ENCODE results near the gene APOBEC4. TPM values are rescaled to one million over a fixed set of nuclear protein-coding genes. Genes with fewer than 3 reads are reported as not detected.

APOBEC4 gene
- total RNA-seq, 1 donor from 2014 or later = not detected

DNA sequence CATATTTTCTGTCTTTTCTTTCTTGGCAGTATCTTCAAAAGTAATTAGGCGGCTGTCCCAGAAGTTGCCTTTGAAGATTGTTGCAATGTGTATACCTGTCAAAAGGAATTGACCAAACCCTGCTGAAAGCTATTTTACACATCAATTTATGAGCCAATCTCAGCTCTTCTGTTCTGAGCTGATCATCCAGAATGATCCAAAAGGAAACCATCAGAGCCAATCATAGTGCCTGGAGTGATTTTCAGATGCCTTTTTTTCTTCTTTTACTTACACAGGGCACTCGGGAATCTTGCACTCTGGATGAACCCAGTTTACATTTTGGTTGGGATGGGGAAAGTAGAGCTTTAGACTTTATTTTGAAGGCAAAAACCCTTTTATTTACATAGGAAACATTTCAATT lies 21.8 kb upstream of the APOBEC4 start:
- no peak for DNase-seq (ENCODE audit: low spot score)

DNA sequence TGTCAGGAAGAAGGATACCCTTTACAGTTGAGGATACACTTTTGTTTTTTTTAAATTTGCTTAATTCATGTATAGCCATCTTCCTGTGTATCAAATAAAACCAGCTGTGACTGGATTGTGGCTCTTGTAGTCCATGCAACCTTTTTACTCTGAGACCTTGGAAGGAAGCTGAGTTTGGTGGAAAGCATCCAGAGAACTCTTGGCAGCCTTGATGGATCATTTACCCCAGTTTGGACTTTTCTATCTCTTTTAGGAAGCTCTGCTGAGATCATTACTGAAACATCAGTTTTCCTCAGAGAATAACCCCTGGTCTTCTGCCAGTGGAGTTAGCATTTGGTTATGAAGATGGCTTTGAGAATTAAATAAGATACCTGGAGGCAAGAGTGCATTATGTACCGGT lies 21.2 kb upstream of the APOBEC4 start:
- DNase-seq (ENCODE audit: low spot score) = no peak

DNA sequence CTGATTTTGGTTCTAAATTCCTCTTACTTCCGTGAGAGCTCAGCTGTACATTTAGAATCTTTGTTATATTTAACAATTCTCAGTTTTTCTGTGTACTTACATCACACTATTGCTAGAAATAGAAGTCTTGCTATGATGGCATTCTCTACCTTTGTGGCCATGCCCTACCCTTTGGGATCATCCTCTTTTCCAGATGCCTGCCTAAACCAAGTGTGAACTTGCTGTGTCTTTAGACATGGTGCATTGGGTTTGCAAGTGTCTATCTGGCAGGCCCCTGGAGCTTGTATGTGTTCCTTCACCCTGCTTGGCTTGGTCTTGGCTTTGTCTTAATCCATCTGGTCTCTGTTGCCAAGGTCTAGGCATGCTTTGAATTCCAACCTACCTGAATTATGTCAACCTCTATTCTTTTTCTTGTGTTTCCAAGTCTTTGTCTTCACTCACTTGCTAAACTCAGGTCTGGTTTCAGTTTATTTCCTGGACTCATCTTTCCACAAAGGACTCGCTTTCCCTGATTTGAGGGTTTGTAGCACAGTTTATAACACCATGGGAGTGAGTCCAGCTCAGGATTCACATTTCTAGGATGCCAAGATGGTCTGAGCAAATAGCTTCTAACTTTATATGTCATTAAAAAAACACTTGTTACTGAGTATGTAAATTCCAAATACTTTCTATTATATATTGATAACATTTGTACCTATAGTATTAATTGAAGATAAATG lies 20.6 kb upstream of the APOBEC4 start:
- DNase-seq (ENCODE audit: low spot score) = no peak

DNA sequence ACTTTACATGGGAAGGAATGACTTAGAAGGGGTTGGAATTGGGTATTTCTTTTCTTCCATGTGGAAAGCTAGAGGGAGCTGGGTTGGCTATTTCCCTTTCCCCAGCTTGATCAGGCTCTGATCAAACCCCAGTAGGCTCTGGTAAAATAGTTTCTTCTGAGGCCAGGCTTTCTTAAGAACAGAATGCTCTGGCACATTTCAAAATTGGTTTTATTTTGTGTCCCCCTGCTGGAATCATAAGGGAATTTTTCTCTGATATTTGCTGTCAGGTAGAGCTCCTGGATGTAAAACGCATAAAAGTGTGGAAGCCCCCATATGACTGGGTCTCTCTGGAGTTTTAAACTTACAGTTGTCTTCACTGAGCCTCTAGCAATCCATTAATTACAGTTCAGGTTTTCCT lies 17.1 kb upstream of the APOBEC4 start:
- DNase-seq (ENCODE audit: low spot score) = no peak

DNA sequence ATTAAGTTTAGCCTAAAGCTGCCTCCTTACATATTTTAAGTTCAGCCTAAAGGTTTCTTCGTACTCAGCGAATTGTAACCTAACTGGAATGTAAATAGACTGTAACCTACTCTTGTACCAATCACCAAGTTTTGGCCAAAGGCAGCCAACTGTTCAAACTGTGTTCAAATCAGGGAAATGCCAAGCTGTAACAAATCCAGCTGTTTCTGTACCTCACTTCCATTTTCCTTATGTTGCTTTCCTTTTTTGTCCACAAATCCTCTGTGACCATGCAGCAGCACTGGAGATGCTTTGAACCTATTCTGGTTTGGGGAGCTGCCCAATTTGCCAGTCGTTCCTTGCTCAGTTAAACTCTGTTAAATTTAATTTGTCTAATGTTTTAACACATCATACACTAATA lies 3.2 kb upstream of the APOBEC4 start:
- DNase-seq (ENCODE audit: low spot score) = no peak

DNA sequence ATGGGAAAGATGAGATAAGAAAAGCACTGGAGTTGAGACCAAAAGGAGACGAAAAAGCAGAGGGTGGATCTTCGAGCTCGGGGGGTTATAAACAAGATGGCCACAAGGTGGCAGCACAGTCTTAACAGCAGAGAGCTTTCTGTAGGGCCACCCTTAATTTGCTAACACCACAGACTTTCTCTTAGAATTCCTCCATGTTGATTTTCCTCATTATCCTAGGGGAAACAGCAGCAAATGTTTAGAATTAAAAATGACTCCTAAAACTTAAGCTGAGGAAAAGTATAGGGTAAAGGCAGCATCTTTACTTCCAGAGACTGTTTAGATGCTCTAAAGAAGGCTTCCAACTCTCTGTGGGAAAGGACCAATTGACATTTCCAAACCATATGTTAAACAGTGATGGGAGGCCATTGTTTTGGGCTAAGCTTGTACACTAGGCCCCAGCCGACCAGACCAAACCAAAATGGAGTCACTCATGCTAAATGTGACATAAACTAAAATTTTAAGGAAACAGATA lies 2.5 kb upstream of the APOBEC4 start:
- peak; percentile 81 for DNase-seq (ENCODE audit: low spot score)

DNA sequence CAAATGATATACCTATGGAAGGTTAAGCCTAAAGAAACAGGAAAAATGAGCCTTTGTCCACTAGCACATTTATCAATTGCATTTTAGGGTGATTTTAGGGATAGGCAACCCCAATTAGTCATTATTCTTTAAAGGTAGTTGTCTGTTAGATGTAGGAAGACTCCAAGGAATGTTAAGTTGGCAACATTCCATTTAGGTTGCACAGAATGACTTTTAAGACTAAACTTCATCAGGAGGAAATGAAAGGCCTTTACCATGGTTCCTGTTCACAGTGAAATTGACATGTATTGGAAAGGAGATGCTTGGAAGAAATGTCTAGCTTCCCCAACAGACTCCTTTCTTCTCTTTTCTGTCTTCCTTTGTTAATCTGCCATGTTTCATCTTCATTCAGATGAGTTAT lies 1.6 kb upstream of the APOBEC4 start:
- DNase-seq (ENCODE audit: low spot score) = no peak

DNA sequence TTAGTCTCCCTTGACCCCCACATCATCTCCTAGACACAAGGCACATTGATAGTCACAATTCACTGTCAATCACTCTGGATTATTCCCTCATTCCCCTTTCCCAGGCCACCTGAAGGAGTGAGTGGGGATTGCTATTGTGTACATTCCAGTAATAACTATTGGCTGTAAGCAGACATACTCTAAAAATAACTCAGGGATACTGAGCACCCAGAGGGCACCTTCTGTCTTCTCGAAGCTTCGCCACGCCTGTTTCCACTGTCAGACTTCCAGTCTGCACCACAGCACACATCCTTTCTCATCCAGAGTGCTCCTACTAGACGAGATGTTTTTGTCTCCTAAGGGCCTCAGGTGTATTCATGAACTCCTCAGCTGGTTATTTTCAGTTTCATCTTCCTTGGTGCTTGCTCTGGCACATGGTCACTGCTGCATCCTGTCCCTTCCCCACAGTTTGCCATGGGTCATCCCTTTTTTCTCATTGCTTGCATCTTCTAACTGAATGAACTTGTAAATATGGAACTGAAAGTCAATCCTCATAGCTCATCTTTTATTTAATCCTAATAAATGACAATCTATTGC lies 848 bp upstream of the APOBEC4 start:
- no peak for DNase-seq (ENCODE audit: low spot score)

DNA sequence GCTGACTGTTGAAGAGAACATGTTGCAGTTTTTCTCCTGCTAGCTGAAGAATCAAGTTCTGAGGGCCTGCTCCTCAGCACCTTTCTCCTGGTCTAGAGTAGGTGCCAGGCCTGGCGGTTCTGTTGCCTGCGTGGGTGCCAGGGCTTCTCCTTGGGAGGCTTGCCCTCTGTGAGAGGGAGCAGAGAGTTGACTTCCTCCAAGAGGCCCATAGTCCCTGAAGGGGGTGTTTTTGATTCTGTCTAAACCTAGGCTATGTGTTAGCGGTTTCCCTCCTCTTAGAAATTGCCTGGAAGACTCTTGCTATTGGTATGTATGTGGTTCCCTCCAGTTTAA lies 312 bp upstream of the APOBEC4 start:
- no peak for DNase-seq (ENCODE audit: low spot score)

DNA sequence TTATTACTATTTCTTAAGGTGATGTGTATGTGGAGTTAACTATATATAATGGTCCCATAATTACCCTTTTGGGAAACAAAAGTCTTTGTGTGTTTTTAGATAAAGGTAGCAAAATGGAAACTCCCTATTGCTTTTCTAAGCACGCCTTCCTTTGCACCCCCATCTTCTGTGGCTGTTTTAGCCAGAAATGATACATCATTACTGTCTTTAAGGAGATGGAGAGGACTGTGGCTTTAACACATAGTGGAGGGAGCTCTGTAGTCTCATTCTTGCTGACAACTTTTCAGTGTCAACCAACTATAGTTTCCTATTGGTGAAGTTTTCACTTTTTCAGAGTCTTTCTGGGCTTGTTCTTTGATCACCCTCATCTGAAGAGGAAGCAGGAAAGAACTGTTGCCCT lies 1.0 kb downstream of the APOBEC4 start:
- DNase-seq (ENCODE audit: low spot score) = no peak

DNA sequence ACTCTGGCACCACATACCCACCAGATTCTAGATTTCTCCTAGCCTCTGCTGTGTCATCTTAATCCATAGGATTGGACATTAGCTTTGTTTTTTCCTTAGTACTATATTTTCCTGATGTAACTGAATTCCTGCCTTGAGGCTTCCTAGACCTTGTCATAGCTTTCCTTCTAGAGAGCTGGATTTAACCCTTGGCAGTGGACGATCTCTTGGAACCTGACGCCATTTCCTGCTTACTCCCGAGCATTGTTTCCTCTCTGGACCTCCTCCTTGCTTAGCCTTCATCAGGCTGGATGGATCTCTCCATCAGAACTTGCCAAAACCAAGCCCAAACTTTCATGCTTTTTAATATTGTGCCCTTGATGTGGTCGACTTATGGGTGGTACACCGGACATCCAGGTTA lies 1.5 kb downstream of the APOBEC4 start:
- DNase-seq (ENCODE audit: low spot score) = no peak

DNA sequence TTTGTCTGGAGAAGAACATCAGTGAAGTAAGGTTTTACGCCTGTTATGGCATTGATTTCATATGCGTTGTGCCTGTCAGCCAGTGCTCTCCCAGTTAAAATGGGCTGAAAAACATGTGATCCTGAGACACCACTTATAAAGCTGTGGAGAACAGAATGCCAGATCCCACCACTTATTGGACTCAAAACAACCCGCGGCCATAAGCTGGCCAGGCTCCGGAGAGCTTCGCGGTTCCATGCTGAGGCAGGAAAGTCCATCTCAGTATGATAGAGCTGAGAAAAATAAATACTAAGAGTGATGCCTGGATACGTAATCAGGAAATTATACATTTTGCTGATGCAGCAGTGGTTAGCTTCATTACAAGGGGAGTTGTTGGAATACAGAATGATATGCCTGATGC lies 5.1 kb downstream of the APOBEC4 start:
- no peak for DNase-seq (ENCODE audit: low spot score)

DNA sequence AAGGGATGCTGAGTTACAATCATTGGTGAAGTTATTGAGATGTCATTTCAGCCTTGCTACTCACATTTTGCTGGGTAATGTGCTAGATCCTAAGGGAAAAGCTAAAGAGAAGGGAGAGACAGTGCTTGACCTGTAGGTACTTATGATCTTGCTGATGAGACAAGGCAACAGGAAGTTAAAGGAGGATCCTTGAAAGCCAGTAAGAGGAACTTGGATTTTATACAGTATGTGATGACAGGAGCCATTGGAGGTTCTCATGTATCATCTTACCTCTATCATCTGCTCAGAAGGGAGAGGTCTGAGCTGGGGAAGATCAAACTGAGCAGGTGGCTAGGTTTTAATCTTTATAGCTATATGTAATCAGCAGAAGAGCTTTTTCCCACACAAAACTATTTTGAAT lies 6.3 kb downstream of the APOBEC4 start:
- DNase-seq (ENCODE audit: low spot score) = no peak

DNA sequence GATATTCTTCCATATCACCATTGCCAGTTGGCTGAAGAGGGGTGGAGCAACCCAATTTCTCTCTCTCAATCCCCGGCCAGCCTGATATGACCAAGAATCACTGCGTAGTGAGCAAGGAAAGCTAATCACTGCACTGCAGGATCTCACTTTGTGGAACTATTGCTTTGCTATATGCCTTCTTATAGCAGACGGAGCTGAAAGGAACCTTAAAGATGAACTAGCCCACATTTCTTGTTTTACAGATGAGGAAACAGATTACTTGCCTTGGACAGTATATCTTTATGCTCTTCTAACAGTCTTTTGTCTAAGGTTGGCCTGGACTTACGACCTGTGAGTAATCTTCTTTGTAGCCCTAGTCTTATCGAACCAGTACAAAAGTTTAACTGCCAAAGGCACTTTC lies 7.6 kb downstream of the APOBEC4 start:
- no peak for DNase-seq (ENCODE audit: low spot score)

DNA sequence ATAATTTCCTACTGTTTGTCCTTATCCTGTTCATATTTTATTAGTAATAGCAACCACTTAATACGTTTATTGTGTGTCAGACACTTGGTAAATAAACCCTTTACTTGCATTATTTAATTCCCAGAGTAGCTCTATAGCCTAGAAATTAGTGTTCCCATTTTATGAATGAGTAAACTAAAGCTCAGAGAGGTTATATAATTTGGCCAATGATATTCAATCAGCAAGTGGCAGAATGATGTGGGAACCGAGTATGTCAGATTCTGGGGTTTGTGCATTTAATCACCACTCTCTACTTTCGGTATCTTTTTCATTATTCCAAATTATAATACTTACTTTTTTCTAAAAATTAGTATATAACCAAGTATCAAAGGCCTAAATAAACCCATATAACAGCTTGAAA lies 10.9 kb downstream of the APOBEC4 start:
- DNase-seq (ENCODE audit: low spot score) = no peak

DNA sequence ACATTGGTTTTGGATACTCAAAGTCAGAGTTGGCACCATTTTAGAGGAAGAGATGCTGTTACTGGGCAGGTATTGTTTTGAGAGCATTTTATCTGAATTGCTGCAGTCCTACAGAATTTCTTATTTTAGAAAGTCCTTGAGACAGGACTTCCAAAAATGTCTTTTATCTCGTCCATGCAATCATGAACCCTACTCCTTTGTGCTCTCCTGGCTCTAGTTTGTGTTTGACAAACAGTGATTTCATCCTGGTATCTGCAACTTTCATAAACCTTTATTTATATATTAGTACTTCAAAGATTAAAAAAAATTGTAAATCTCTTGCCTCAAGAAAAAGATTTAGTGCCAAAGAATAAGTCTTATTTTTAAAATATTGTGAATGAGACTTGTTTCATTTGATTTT lies 12.9 kb downstream of the APOBEC4 start:
- DNase-seq (ENCODE audit: low spot score) = no peak

DNA sequence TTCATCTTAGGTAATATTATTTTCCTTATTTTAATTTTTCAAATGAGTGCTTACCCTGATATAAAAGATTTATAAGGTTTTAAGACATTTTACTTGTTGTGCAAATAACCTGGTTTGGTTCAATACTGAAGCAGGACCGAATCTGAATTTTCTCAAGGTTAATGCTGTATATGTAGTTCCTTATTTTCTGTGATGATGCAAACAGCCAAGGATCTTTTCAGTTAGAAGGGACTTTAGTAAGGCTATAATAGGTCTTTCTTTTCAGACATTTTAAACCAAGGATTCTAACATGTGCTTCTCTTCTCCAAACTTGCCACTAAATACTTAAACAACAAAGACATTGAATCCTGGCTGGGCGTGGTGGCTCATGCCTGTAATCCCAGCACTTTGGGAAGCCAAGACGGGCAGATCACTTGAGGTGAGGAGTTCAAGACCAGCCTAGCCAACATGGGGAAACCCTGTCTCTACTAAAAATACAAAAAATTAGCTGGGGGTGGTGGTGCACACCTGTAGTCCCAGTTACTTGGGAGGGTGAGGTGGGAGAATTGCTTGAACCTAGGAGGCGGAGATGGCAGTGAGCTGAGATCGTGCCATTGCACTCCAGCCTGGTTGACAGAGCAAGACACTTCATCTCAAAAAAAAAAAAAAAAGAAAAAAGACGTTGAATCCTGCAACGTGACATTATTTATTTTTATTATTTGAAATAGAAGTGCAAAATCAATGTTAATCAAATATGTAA lies 14.3 kb downstream of the APOBEC4 start:
- DNase-seq (ENCODE audit: low spot score) = no peak

DNA sequence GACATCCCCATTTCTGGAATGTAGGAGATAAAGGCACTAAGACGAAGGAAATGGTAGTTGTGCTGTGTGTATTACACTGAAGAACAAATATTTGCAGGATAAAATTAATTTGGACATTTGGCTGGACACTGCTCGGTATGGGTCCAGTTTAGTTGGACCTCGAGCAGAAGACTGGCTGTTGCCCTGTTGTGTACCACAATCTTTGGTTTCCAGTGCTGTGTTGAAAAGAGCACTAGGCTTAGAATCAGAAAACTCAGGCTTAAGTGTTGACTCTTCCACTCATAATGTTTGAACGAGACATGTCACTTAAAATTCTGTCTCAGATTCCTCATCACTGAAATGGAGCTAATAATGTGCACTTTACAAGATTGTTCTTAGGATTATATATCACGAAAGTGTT lies 16.3 kb downstream of the APOBEC4 start:
- no peak for DNase-seq (ENCODE audit: low spot score)

DNA sequence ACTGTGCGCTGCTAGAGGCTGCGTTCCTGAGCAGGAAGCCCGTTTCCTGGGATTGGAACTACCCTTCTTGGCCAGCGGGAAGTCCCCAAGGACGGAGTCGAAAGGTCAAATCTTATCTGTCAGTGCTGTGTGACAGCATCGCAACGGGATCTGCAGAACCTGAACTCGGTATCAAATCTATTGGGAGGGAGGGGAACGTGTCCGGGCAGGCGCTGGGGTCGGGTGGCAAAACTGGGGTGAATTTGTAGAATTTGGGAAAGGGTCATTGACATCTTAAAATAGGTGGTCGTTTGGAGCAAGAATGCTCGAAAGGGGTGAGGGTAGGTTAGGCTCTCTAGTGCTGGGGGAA lies 16.8 kb downstream of the APOBEC4 start:
- DNase-seq (ENCODE audit: low spot score) = no peak

DNA sequence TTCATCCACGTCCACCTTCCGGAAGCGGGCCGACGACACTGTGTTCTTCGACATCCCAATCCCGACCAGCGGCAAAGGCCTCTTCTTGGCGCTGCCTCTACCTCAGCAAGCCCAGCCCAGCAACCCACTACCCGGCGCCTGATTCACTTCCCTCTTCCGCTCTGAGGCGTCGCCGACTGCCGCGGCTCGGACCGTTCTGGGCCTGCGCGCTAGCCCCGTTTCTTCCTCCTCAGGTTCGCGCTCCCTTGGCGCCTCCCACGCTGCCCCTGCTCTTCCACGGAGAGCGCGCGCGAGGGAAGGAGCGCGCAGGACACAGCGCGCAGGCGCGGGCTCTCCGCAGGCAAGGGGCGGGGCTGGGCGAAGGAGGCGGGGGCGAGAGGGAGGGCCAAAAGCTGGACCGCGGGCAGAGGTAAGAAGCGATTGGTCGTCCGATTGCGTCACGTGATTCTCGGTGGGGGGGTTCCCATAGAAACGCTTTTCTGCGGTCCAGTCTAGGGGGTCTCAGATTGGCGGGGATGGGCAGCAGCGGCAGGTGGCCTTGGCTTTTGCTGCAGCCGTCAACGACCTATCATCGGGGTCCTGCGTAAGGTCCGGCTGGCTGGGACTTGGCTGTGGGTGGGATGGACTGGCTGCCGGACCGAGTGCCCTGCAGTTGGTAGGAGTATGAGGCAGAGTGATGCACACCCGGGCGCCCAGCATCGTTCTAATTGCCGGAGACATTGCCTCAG lies 17.3 kb downstream of the APOBEC4 start, which contains the start of gene ARPC5:
Gene ARPC5 (minus strand): TSS at position 178 of the 728 bp plus-strand sequence. CDS start 124 bp downstream, at position 54.
- DNase-seq (ENCODE audit: low spot score) = peak; percentile 96

DNA sequence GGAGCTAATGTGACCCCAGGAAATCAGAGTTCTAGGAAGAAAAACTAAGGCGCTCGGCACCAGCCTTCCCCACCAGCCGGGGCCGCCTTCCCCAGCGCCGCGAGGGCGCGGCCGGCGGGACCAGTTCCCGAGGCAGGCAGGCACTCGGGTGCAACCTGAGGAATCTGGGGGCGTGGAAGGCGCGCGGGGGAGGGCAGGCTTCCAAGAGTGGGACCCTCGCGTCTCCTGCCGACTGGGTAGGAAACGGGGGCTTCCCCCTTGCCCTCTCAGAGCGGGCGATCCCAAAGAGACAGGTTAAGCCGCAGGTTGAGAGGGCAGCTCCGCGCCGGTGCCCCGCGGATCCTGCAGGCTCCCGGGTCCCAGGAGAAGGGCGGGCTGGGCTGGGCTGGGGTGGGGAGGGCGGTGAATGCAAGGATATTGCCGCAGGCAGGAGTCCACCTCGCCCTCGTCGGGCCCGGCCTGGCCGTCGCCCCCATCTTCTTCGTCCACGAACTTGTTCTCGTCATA lies 18.0 kb downstream of the APOBEC4 start:
- peak; percentile 30 for DNase-seq (ENCODE audit: low spot score)

DNA sequence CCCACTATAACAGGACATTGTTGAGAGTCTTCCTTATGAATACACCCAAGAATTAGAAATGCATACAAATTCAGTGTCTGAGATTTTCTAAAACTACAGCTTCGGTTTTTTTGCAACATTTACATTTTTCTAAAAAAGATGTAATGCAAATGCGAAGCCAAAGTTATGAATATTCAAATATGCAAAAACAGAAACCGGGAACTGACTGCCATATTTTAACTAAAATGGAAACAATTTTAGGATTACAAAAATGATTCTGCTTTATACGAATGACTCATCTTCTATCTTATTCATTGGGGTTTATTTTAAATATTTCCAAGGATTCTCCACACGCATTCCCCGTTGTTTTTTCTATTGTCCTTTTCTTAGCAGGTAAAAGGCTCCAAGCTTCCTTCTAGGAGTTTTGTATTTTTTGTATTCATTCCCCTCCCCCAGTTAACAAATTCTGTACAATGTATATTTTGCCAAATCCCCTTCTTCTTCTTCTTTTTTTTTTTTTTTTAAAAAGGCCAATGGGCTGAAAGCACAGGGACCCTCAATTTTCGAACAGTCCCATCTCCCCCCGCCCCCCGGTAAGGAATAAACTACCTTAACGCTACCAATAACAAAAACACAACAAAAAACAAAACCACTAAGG lies 18.6 kb downstream of the APOBEC4 start:
- no peak for DNase-seq (ENCODE audit: low spot score)

Measured in mucosa of gallbladder (tissue), 1 donor.